Dedifferentiated amniotic fluid mesenchymal stem cell (primary cell): ENCODE measurements around the gene NEK8.
"Not testable (repeated sequence)": the region's sequence is repeated elsewhere in the genome, so short reads cannot be mapped to it uniquely, and the experiment has no call there.

Experiments
- DNase-seq: peaks from one replicate; pipeline ENCODE4 v3.0.0-alpha.2; 2016; ENCODE audit errors: extremely low spot score

The NEK8 gene

DNA sequence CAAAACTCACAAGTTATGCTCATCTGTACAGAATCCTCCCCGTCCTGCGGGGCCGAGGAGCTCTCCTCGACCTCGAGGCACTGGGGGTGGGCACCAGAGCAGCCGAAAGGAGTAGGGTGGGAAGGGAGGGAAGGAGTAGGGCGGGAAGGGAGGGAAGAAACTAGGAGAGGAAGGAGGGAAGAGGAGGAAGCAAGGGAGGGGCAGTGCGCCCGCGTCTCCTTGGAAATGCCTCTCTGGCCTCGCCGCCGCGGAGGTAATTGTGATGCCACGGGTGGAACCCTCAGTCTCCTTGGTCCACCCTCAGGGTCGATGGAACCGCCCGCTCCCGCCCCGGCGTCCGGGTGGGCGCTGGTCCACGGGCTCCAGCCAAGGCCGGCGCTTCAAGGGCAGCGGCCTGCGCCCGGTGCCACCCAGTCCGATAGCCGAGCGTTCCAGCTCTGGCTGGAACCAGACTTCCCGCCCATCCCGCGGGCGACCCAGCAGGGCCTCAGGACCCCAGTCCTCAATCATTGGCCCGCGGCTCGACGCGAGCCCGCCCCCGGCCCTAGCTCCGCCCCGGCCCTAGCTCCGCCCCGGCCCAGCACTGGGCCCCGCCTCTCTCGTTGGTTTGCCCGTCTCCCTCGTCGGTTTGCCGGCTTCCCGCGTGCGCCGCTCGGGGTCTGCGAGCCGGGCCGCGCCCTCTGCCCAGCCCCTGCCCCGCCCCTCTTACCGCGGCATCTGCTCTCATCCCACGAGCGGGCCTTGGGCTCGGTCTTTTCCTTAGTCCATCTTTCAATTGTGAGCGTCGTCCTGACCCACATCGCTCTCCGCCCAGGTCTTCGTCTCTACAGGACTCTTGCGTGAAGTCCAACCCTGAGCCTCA is 17.5 kb upstream of the NEK8 start:
- peak; percentile 77 for DNase-seq

DNA sequence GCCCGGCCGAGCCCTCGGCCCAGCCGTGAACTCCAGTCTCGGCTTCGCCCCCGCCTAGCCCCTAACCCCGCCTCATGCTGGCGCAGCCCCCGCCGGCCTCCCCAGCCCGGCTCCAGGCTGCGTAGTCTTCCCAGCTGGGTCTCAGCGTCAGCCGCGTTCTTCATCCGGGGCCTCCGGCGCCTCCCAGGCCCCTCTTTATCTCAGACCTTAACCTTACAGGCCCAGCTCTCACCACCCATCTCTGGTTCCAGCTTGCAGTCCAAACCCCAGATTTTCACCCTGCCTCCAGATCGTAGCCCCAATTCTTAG is 16.9 kb upstream of the NEK8 start, which contains the start of gene PROCA1:
Gene PROCA1 (minus strand): TSS at position 166 of the 309 bp plus-strand sequence. CDS start 228 bp downstream, outside the sequence.
- DNase-seq = no peak

DNA sequence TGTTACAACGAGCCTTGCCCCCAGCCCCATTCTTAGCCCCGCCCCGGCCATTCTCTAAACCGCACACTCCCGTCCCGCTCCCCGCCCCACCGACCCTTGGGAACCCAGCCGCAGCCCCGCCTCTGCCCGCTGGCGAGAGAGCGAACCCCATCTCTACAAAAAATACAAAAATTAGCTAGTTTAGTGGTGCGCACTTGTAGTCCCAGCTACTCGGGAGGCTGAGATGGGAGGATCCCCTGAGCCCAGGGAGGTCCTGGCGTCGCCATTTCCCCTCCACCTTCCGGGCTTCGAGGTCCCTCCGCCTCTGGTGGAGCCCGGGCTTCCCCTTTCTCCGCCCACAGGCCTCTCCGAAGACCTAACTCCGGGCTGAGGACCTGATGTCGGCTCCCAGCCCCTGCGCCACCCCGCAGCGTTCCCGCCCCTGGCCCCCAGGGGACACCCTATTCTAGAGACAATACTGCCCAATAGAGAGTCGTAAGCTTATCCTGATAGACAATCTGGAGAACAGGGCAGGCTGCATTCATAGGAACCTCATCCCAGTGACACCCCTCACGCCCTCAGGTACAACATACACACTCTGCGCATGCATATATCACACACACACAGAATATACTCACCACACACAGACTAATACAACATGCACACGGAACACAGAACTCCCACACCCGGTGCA is 16.4 kb upstream of the NEK8 start:
- DNase-seq = no peak

DNA sequence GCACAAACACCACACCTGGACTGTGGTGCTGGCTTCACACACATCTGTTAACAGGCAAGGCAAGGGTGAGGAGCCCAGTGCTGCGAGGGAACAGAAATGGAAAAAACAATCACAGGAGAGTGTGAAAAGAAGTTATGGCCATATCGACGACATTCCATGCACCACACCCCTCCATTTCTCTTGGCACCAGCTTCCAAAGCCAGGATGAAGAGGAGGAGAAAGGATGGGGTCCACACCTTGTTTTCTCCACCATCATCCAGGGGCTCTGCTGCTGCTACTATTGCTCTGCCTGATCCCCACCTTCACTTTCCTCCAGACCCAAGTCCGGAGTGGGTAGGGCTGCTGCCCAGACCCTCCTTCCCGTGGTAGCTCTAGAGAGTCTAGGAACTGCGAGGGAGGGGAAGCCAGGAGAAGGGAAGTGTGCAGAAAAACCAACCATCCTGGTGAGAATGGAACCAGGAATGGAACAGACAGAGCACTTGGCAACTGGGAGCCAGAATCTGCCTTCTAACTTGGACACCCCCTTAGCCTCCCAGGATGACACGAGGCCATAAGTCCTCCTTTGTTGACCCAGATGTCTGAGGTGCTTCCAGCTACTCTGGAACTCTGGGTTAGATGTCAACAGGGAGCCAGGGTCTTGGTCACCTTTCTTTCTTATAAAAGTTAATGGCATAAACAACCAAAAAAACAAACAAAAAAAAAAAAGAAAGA is 15.7 kb upstream of the NEK8 start:
- DNase-seq = no peak

DNA sequence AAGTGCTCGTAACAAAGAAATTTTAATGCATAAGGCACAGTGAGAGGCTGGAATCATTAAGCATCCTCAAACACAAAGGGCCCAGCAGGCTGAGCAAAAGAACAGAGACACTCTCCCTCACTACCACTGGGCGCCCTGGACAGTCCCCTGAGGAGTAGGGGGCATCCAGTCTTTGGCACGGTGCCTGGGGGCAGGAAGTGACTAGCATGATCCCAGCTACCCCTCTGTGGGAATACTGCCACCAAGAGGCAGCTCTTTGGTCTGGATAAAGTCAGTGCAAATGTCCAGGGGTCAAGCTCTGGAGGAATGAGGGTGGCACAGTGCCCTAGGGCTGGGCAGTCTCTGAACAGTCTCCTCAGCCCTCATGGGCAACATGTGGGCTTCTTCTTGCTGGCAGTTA is 14.3 kb upstream of the NEK8 start:
- DNase-seq = no peak

DNA sequence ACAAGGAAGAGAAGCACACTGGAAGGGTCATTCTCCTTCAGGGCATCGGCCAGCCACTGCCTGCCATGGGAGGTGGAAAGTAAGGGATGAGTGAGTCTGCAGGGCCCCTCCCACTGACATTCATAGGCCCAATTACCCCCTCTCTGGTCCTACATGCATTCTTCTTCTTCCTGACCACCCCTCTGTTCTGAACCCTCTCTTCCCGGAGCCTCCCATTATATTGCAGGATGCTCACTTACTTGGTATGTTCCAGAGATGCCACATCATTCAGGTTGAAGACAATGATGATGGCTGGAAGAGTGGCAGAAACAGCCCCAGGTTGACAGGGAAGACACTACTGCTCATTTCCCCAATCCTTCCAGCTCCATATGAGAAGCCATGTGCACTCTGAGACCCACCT is 13.4 kb upstream of the NEK8 start:
- DNase-seq = no peak

DNA sequence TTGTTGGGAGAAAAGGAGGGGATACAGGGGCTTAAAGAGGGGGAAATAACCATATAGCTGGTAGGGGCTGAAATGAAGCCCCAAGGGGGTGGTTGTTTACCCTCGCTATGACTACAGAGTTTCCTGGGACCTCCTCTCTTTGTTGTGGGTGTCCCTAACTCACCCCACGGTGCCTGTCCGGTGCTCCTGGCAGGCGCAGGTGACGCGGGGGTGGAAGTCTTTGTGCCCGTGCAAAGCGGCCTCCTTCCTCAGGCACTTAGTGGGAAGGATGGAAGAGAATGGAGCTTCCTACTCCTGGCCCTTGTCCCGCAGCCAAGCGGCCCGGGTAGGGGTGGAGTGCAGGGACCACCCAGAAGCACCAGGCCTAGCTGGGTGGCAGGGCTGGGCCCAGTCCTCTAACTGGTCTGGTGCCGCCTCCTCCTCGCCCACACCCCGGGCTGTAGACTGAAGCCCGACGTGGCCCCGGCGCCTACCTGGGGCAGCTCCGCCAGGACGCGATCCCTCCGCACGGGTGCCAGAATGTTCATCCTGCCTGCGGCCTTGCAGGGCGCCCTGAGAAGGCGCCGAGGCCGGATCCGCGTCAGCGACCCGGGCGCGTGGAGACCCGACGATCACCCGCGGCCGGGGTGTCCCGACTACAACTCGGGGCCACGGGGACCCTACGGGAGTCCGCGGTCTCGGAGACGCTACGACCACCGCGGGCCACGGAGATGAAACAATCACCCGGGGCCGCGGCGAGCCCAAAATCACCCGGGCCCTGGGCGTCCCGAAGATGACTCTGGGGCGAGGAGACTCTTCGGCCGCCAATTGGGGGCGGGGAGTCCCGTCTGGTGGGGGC is 11.6 kb upstream of the NEK8 start:
- DNase-seq = no peak

DNA sequence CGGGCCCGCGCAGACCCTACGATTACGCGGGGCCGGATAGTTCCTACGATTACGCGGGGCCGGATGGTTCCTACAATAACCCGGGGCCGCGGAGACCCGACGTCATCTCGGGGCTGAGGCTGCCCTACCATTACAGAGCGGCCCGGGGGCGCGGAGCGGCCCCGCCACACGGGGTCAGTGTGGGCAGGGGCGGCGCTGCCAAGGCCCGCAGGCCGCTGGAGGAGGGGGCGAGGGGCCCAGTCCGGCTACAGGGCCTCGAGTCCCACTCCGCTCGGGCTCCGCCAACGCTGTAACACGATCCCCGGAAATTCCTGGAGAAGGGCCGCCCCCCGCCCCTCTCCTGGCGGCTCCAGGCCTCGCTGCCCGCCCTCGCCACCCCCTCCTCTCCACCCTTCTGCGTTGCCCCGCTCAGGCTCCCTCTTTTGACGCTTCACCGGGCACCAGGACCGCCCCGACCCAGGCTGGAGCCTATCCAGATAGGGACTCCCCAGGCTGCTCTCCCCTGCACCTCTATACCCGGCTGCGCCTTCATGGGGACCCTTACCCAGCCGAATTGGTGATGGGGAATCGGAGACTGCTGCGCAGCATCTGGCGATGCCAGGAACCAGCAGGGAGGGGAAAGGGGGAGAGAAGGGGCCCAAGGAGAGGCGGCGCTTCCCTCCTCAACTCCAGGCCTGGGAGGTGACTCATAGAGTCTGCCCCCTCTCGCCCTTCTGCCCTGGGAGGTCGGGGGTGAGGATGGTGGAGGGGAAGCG is 10.8 kb upstream of the NEK8 start, which contains the start of gene RAB34:
Gene RAB34 (minus strand): TSS at position 291 of the 755 bp plus-strand sequence. CDS start 602 bp downstream, outside the sequence.
- peak; percentile 88 for DNase-seq

DNA sequence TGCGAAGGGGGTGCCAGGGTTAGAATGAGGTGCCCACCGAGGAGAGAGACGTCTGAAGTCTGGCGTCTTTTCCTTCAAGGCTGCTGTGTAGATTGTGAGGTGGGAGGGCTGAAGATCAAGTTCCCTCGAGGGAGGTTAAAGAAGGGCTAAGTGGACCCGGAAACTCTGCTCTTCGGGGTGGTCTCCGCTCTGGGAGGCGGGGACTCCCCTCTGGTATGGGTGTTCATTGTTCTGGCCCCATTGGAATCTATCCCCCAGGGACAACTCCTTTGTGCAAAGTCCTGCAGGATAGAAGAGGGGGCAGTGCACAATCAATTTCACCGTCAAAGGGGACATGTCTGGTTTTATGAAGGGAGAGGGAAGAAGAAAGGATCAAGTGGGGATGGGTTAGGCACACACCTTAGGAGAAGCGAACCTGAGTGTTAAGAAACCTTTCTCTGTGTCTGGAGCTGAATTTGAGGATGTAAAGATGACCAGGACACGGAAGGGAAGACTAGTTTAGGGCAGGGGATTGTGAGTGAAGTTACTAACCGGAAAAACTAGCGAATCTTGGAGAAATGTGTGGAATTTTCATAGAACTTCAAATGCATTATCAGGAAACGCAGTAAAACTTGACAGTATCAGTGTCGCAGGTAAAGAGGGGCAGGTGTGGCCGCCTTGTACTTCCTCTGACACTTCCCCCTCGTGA is 10.1 kb upstream of the NEK8 start:
- DNase-seq = no peak

DNA sequence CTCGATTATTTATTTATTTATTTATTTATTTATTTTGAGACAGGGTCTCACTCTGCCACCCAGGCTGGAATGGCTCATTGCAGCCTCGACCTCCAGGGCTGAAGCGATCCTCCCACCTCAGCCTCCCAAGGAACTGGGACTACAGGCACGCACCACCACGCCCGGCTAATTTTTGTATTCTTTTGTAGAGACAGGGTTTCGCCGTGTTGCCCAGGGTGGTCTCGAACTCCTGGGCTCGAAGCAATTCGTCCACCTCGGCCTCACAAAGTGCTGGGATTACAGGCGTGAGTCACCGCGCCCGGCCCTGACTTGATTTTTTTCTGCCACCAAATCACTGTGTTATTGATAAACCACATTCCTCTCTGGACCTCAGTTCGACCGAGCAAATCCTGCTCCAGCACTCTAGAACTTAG is 9.6 kb upstream of the NEK8 start:
- DNase-seq = no peak

DNA sequence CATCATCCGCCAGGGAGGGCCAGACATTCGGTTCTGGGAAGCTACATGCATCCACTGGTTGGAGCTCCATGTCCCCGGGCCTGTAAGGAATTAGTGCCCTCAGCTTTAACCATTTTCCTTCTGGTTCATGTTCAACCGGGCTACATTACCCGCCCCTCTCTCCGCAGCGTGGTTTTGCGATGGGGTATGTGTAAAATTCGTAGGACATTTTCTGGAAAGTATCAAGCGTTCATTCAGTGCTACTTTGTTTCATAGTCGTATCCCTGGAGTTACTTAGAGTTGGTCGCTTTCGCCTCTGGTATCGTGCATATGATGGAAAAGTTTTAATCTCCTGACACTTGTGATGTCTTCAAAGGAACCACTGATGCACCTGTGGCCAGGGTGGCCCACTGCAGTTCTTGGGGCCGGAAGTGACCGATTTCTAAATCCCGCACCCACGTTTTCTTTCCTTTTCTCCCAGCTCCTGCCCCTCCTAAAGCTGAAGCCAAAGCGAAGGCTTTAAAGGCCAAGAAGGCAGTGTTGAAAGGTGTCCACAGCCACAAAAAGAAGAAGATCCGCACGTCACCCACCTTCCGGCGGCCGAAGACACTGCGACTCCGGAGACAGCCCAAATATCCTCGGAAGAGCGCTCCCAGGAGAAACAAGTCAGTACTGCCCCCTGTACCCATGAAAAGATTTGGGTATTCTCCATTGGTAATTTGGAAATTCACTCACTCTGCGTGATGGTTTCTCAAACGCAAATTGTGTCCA is 8.2 kb upstream of the NEK8 start:
- no peak for DNase-seq

DNA sequence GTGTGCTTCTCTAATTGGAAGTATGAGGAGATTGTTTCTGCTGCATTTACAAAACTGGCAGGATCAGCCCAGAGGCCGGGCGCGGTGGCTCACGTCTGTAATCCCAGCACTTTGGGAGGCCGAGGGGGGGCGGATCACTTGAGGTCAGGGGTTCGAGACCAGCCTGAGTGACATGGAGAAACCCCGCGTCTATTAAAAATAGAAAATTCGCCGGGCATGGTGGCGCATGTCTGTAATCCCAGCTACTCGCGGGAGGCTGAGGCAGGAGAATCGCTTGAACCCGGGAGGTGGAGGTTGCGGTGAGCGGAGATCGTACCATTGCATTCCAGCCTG is 7.6 kb upstream of the NEK8 start:
- not testable (repeated sequence) for DNase-seq

DNA sequence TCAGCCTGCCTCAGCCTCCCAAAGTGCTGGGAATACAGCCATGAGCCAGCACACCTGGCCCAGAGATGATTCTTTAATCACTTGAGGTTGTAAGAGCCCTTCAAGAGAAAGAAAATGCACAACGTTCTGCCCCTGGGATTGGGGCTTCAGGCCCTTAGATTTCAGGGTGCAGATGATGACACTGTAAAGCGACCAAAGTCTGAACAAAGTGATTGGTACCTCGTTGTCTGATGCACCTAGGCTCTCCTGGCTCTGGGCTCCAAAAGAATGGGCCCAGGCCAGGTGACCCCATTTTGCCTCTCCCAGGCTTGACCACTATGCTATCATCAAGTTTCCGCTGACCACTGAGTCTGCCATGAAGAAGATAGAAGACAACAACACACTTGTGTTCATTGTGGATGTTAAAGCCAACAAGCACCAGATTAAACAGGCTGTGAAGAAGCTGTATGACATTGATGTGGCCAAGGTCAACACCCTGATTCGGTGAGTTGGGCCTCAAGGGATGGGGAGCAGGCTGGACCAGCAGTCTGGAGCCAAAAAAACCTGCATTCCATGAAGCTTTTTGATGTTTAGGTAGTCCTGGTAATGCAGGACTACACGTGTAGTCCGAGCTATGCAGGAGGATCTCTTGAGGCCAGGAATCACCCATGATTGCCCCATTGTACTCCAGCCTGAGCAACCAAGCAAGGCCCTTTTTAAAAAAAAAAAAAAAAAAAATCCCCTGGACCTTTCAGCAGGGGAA is 6.0 kb upstream of the NEK8 start:
- DNase-seq = no peak

DNA sequence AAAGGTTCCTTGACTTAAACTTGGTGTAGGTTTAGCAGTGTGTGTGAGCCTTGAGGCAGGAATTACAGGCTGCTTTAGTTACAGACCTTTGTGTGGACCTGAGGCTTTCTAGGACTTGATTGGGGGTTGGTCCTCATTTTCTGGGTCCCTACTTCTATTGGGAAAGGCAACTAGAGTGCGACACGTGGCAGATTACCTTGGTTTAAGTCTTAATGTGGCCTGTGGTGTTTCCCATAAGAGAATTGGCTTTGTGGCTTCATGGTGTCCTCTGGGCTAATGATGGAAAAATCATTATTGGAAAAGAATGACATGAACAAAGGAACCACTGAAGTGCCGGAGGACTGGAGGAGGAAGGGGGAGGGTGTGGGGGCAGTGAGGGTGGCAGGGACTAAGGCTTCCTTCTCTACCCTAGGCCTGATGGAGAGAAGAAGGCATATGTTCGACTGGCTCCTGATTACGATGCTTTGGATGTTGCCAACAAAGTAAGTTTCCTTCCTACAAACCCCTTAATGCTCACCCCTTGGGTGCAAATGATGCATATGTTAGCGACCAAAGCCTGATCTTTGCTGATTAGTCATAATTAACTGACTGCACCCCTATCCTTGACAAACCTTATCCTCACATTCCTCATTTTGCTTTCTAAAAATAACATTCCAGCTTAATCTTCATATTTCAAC is 5.3 kb upstream of the NEK8 start:
- no peak for DNase-seq

DNA sequence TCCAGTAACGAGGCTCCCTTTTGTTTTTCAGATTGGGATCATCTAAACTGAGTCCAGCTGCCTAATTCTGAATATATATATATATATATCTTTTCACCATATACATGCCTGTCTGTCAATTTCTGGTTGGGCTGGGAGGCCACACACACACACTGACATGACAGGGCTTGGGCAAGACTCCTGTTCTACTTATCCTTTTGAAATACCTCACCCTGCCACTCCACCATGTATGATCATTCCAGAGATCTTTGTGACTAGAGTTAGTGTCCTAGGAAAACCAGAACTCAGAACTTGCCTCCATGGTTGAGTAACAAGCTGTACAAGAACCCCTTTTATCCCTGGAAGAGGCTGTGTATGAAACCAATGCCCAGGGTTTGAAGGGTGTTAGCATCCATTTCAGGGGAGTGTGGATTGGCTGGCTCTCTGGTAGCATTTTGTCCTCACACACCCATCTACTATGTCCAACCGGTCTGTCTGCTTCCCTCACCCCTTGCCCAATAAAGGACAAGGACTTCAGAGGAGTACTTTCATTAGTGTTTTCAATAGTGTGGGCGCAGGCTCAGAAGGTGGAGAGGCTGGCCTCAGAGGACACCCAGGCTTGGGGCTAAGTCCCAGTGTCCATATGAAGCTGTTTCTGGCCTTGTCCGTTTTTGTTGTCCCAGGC is 4.6 kb upstream of the NEK8 start:
- DNase-seq = not testable (repeated sequence)

DNA sequence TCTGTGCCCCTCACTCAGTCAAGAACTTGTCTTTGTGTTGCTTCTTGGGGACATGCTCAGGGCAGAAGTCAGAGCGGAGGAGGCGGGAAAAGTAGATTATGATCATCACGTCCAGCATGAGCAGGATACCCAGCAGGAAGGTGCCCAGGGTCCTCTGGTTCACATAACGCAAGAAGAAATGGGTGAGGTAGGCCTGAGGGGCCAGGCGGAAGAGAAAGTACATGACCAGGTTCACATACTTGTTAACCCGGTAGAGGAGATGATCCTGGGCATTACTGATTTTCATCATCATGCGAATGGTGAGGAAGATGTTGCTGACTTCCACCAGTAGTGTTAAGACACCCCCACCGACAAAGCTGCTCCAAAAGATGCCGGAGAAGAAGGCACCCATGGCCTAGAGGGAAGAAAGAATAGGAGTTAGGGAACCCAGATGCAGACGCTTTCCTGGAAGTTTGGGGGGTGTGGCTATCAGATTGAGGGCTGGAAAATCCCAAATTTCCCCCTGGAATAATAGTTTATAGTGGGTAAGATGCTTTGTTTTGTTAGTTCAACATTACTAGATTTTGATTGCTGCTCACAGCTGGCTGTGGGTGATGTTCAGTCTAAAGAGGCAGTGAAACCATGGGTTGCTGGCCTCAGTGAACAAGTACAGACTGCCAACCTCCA is 4.0 kb upstream of the NEK8 start:
- no peak for DNase-seq

DNA sequence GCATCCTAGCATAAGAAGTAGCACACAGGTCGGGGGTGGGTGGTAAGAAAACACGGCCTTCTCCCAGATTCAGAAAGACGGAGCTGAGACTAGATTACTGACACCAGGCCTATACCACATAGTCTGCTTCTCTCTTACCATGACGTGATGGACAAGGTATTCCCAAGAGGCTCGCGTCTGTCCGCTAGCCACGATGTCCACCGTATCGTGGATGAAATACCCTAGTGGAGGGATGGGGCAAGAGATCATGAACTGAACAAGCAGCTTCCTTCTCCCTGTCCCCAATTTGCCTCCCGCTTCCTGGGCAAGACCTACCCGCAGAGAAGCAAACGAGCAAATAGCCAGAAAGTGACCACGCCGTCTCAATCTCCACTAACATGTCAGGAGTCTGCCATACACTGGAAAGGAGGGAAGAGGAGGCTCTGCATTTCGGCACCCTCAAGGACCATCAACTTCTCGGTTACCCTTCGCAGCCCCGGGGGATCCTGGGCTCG is 3.4 kb upstream of the NEK8 start:
- DNase-seq = no peak
